Esophagus squamous epithelium (tissue), 4 donors: ENCODE data around the gene MID2.

Source experiments
- CTCF ChIP-seq, 6 experiments: fragments of 450-650 bp in 4 of 6; fragments of 200-600 bp in 2 of 6; sonication (generic) in 2 of 6; IDR thresholded peaks; one replicate each; pipeline ENCODE4 v1.5.1; 2016 to 2019; ENCODE audit warnings: antibody characterized with exemption in 6 of 6, mild to moderate bottlenecking in 4 of 6, moderate library complexity in 4 of 6
- POLR2A ChIP-seq, 4 donors: fragments of 450-650 bp; IDR thresholded peaks; one replicate each; pipeline ENCODE4 v1.6.1; 2017; ENCODE audit warnings: antibody characterized with exemption in 4 of 4, mild to moderate bottlenecking in 4 of 4, moderate library complexity in 3 of 4

GRCh38 chrX:107970073-107970472 is 144.4 kb downstream of the MID2 start:
- no peak for TF ChIP-seq CTCF (IDR thresholded peaks at IDR 0.05)
- no peak for TF ChIP-seq POLR2A (IDR thresholded peaks at IDR 0.05)
